Esophagus muscularis mucosa (tissue), 4 donors: ENCODE results near the gene PEX11A.

ENCODE experiments used
- EP300 ChIP-seq: sonication (generic); formaldehyde crosslinking; IDR thresholded peaks from one replicate; pipeline ENCODE4 v1.6.1; 2017; ENCODE audit warnings: antibody characterized with exemption
- POLR2A ChIP-seq: fragments of 450-650 bp; IDR thresholded peaks from one replicate; pipeline ENCODE4 v1.6.1; 2017; ENCODE audit warnings: antibody characterized with exemption, moderate library complexity, mild to moderate bottlenecking, low read depth
- POLR2AphosphoS5 ChIP-seq, 2 donors: sonication (generic); formaldehyde crosslinking; IDR thresholded peaks; one replicate each; pipeline ENCODE4 v1.6.1; 2017; ENCODE audit warnings: antibody characterized with exemption in 2 of 2
- TF ChIP-seq, protein P1 (sequence below), 3 experiments: fragments of 200-600 bp in 2 of 3; fragments of 450-650 bp in 1 of 3; sonication (generic) in 2 of 3; IDR thresholded peaks; one replicate each; pipeline ENCODE4 v1.5.1; 2017 to 2019; ENCODE audit warnings: antibody characterized with exemption in 3 of 3, mild to moderate bottlenecking in 2 of 3, moderate library complexity in 1 of 3

DNA sequence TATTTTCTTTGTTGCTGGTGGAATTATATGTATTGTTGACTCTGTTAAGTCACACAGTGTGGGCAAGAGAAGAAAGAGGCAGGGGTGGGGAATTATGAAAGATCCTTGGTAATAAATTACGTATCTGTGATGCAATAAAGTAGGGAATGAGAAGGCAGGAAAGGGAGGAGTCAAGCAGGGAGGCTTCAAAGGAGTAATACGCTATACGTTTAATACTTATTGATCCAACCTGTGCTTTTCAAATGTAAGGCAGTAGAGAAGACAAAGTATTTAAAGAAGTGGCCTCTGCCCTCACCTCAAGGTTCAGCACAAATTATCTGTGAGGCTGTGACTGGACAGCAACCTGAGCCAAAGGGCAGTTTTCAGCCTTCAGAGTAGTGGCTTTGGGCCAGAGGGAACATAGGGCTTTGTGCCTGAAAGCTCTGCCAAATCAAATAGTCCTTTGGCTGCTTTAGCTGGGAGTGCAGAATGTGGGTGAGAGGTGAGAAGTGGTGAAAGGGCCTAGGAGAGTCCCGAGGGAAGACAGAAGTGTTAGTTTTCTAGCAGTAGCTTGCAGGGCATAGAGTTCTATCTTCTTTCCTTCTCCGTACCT, 10.2 kb downstream of the PEX11A start:
- TF ChIP-seq, protein P1, sequence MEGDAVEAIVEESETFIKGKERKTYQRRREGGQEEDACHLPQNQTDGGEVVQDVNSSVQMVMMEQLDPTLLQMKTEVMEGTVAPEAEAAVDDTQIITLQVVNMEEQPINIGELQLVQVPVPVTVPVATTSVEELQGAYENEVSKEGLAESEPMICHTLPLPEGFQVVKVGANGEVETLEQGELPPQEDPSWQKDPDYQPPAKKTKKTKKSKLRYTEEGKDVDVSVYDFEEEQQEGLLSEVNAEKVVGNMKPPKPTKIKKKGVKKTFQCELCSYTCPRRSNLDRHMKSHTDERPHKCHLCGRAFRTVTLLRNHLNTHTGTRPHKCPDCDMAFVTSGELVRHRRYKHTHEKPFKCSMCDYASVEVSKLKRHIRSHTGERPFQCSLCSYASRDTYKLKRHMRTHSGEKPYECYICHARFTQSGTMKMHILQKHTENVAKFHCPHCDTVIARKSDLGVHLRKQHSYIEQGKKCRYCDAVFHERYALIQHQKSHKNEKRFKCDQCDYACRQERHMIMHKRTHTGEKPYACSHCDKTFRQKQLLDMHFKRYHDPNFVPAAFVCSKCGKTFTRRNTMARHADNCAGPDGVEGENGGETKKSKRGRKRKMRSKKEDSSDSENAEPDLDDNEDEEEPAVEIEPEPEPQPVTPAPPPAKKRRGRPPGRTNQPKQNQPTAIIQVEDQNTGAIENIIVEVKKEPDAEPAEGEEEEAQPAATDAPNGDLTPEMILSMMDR (IDR thresholded peaks at IDR 0.05) = no peak
- TF ChIP-seq EP300 (no peak), POLR2A (no peak), POLR2AphosphoS5 (IDR thresholded peaks at IDR 0.05) (peak; percentile 77 to 82)
